H1 (cell line): ENCODE measurements around the gene ZBTB40. TPM values are rescaled to one million over a fixed set of nuclear protein-coding genes. Genes with fewer than 3 reads are reported as not detected.

Experiments used
- CTCF ChIA-PET: fragments of 300-600 bp; sonication (Branson Sonifier 250); formaldehyde crosslinking; loops from one replicate; lab custom pipeline; 2021; ENCODE audit not compliant: partially characterized antibody; lab: Charles Lee
- POLR2A ChIA-PET: fragments of 300-600 bp; sonication (Branson Sonifier 250); formaldehyde crosslinking; loops from one replicate; lab custom pipeline; 2021; ENCODE audit warnings: inconsistent platforms; ENCODE audit not compliant: partially characterized antibody; lab: Charles Lee
- DNase-seq, 2 experiments: peaks; one replicate each; pipeline versions ENCODE4 v3.0.0 to v3.0.0-alpha.2; 2010 to 2022; ENCODE audit warnings: low spot score in 2 of 2, low read depth in 1 of 2, mixed read lengths in 1 of 2
- FAIRE-seq: peaks from 2 replicates; lab custom pipeline; 2011; peaks lifted over from hg19 to GRCh38; lab: Jason Lieb, UNC
- H2AFZ ChIP-seq: 2 replicates; pipeline ENCODE4 v1.8.1; 2012; ENCODE audit warnings: low read length, inconsistent platforms
- H2AK5ac ChIP-seq: 2 replicates; pipeline ENCODE4 v1.6.1; 2013; ENCODE audit warnings: low read depth, low read length
- H2BK120ac ChIP-seq: replicated peaks from 2 replicates; pipeline ENCODE3; 2013; ENCODE audit warnings: low read depth, low read length, inconsistent platforms
- H2BK12ac ChIP-seq: 2 replicates; pipeline ENCODE4 v1.6.1; 2013; ENCODE audit warnings: low read depth, low read length
- H2BK15ac ChIP-seq: 2 replicates; pipeline ENCODE4 v1.6.1; 2013; ENCODE audit warnings: low read length
- H2BK20ac ChIP-seq: 2 replicates; pipeline ENCODE4 v1.6.1; 2013; ENCODE audit warnings: low read length
- H2BK5ac ChIP-seq: 2 replicates; pipeline ENCODE4 v1.6.1; 2013; ENCODE audit warnings: low read depth, low read length
- H3K14ac ChIP-seq: 2 replicates; pipeline ENCODE4 v1.6.1; 2013; ENCODE audit warnings: inconsistent platforms; ENCODE audit not compliant: insufficient read length
- H3K18ac ChIP-seq: 2 replicates; pipeline ENCODE4 v1.6.1; 2013; ENCODE audit warnings: low read length; ENCODE audit errors: extremely low read depth
- H3K23ac ChIP-seq: 2 replicates; pipeline ENCODE4 v1.6.1; 2013; ENCODE audit warnings: inconsistent platforms; ENCODE audit not compliant: insufficient read length
- H3K23me2 ChIP-seq: 2 replicates; pipeline ENCODE4 v1.6.1; 2013; ENCODE audit warnings: low read depth, low read length
- H3K27ac ChIP-seq: 2 replicates; pipeline ENCODE4 v1.6.1; 2011; ENCODE audit warnings: low read depth, low read length, inconsistent platforms
- H3K27me3 ChIP-seq, 4 experiments: replicated peaks in 1 of 4; 1 replicate in 1 of 4; 2 replicates in 3 of 4; pipeline versions ENCODE4 v1.6.1 to v1.8.1; 2011 to 2013; ENCODE audit warnings: low read length in 3 of 4, mild to moderate bottlenecking in 3 of 4, inconsistent platforms in 2 of 4, mixed read lengths in 2 of 4, moderate library complexity in 1 of 4; ENCODE audit not compliant: control insufficient read depth in 3 of 4, insufficient read depth in 3 of 4; ENCODE audit errors: extremely low read depth in 1 of 4
- H3K36me3 ChIP-seq, 4 experiments: 2 replicates each; pipeline versions ENCODE4 v1.6.1 to v1.8.1; 2011 to 2013; ENCODE audit warnings: mild to moderate bottlenecking in 4 of 4, low read length in 3 of 4, moderate library complexity in 2 of 4, control low read depth in 1 of 4, inconsistent platforms in 1 of 4; ENCODE audit not compliant: insufficient read depth in 4 of 4, control insufficient read depth in 2 of 4
- H3K4ac ChIP-seq: replicated peaks from 2 replicates; pipeline ENCODE3; 2013; ENCODE audit warnings: low read length, low read depth, mixed read lengths, inconsistent platforms; ENCODE audit not compliant: insufficient read length
- H3K4me1 ChIP-seq, 4 experiments: replicated peaks in 1 of 4; 1 replicate in 1 of 4; 2 replicates in 3 of 4; pipeline versions ENCODE4 v1.6.1 to v1.8.1; 2011 to 2013; ENCODE audit warnings: low read length in 3 of 4, inconsistent platforms in 2 of 4, mixed read lengths in 1 of 4; ENCODE audit not compliant: insufficient read depth in 4 of 4, control insufficient read depth in 3 of 4
- H3K4me2 ChIP-seq, 2 experiments: 2 replicates each; pipeline versions ENCODE4 v1.6.1 to v1.8.1; 2011 to 2013; ENCODE audit warnings: low read depth in 2 of 2, low read length in 2 of 2, control low read depth in 1 of 2, inconsistent platforms in 1 of 2, mild to moderate bottlenecking in 1 of 2; ENCODE audit not compliant: insufficient read depth in 1 of 2
- H3K4me3 ChIP-seq, 4 experiments: fragments of 200-600, 300-600 bp in 1 of 4; sonication (generic), shearing (Covaris generic), sonication (Bioruptor Twin) in 1 of 4; 2 replicates each; pipeline versions ENCODE4 v1.5.1 to v1.8.1; 2011 to 2016; ENCODE audit warnings: low read length in 4 of 4, low read depth in 3 of 4, control low read depth in 2 of 4, inconsistent platforms in 2 of 4, mild to moderate bottlenecking in 2 of 4, mixed read lengths in 1 of 4, moderate library complexity in 1 of 4; ENCODE audit not compliant: insufficient read depth in 2 of 4; ENCODE audit errors: extremely low read depth in 1 of 4
- H3K56ac ChIP-seq: replicated peaks from 2 replicates; pipeline ENCODE3; 2013; ENCODE audit warnings: low read depth, mild to moderate bottlenecking, mixed read lengths, low read length, inconsistent platforms; ENCODE audit not compliant: insufficient read length
- H3K79me1 ChIP-seq: 2 replicates; pipeline ENCODE4 v1.6.1; 2013; ENCODE audit warnings: low read depth, low read length, control low read depth
- H3K79me2 ChIP-seq, 2 experiments: 2 replicates each; pipeline versions ENCODE4 v1.6.1 to v1.8.1; 2012 to 2013; ENCODE audit warnings: low read length in 2 of 2, mild to moderate bottlenecking in 2 of 2, inconsistent platforms in 1 of 2; ENCODE audit not compliant: insufficient read depth in 2 of 2, control insufficient read depth in 1 of 2
- H3K9ac ChIP-seq, 4 experiments: replicated peaks in 1 of 4; 1 replicate in 1 of 4; 2 replicates in 3 of 4; pipeline versions ENCODE4 v1.6.1 to v1.8.1; 2011 to 2013; ENCODE audit warnings: low read depth in 3 of 4, low read length in 3 of 4, control low read depth in 2 of 4, mild to moderate bottlenecking in 2 of 4, moderate library complexity in 2 of 4, inconsistent platforms in 1 of 4; ENCODE audit errors: extremely low read depth in 1 of 4
- H3K9me3 ChIP-seq, 2 experiments: 2 replicates each; pipeline versions ENCODE4 v1.6.1 to v1.8.1; 2012 to 2013; ENCODE audit warnings: mild to moderate bottlenecking in 2 of 2, moderate library complexity in 2 of 2, control low read depth in 1 of 2, inconsistent platforms in 1 of 2, low read depth in 1 of 2, low read length in 1 of 2, mixed read lengths in 1 of 2; ENCODE audit not compliant: insufficient read depth in 2 of 2
- H4K20me1 ChIP-seq, 2 experiments: replicated peaks in 1 of 2; 2 replicates each; pipeline versions ENCODE3 to v1.8.1; 2011 to 2013; ENCODE audit warnings: inconsistent platforms in 2 of 2, low read length in 2 of 2, mild to moderate bottlenecking in 1 of 2; ENCODE audit not compliant: insufficient read depth in 2 of 2, control insufficient read depth in 1 of 2
- H4K5ac ChIP-seq: 2 replicates; pipeline ENCODE4 v1.6.1; 2013; ENCODE audit warnings: low read length, low read depth, mixed read lengths, inconsistent platforms; ENCODE audit not compliant: insufficient read length
- H4K8ac ChIP-seq: 2 replicates; pipeline ENCODE4 v1.8.0; 2013; ENCODE audit warnings: mild to moderate bottlenecking, moderate library complexity, low read length, inconsistent platforms; ENCODE audit not compliant: insufficient read depth; ENCODE audit errors: extremely low read depth
- H4K91ac ChIP-seq: replicated peaks from 2 replicates; pipeline ENCODE3; 2013; ENCODE audit warnings: low read length, mixed read lengths, inconsistent platforms; ENCODE audit not compliant: insufficient read length
- TAF1 ChIP-seq: IDR thresholded peaks from 2 replicates; pipeline ENCODE4 v1.6.1; 2011; ENCODE audit warnings: mild to moderate bottlenecking, low read depth, low read length
- WGBS, 2 experiments: shearing (Covaris generic) in 1 of 2; methylation state at CpG; one replicate each; pipeline versions ENCODE4 v1.1.6 to v1.1.7; 2013 to 2015; ENCODE audit warnings: low lambda C conversion rate in 2 of 2, mixed read lengths in 2 of 2, inconsistent platforms in 1 of 2, low coverage in 1 of 2, missing lambda C conversion rate in 1 of 2; ENCODE audit not compliant: insufficient replicate concordance in 2 of 2, insufficient coverage in 1 of 2, insufficient read length in 1 of 2; ENCODE audit errors: extremely low coverage in 1 of 2, missing lambda C conversion rate in 1 of 2; 5-methylcytosine and 5-hydroxymethylcytosine counted together
- polyA plus RNA-seq, 7 experiments: library from polyadenylated mRNA; depleted of rRNA in 3 of 7; stranded (reverse) in 5 of 7; unstranded in 2 of 7; fragments of >200 nt in 5 of 7; fragments of 200-250 nt in 2 of 7; gene quantifications; 1 replicate in 5 of 7; 2 replicates in 1 of 7; 4 replicates in 1 of 7; pipeline versions ENCODE4 v1.2.1 to v1.2.3, GENCODE V29; 2011 to 2013; ENCODE audit warnings: missing spikeins in 2 of 7, mixed read lengths in 2 of 7
- total RNA-seq: library from RNA; stranded (reverse); fragmentation: NEBNext Ultra II Directional; extraction: Animal tissue kit (Norgen Biotek cat#: 25700); gene quantifications from 2 replicates; pipeline ENCODE4 v1.2.1, GENCODE V29; 2021

ZBTB40 gene
- total and polyA plus RNA-seq, 2 of the 8 experiments (the other 6 are each of a cell fraction or from before 2014, with no cell fraction given) = 3.1 to 19.3 TPM

DNA sequence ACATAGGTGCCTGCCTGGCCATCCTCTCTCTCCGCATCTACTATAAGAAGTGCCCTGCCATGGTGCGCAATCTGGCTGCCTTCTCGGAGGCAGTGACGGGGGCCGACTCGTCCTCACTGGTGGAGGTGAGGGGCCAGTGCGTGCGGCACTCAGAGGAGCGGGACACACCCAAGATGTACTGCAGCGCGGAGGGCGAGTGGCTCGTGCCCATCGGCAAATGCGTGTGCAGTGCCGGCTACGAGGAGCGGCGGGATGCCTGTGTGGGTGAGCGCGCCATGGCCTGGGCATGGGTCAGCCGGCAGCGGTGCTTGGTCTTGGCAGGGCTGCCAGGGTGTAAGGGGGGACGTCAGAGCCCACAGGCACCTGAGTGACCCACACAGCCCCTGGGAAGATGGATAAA, 125.0 kb downstream of the ZBTB40 start:
- no peak for TF ChIP-seq TAF1
- no peak overlapping the region for H2AK5ac ChIP-seq
- DNase-seq (no peak), FAIRE-seq (no peak)
- peaks cover 2 to 18% of the 10 kb centered on the region in 2 experiments for H4K20me1 ChIP-seq
- no peak overlapping the region for H2AFZ ChIP-seq
- H3K4ac ChIP-seq = no peak overlapping the region
- no peak overlapping the region for H3K18ac ChIP-seq
- H2BK120ac ChIP-seq = no peak overlapping the region
- peaks cover 0 to 8% of the 10 kb centered on the region in 2 experiments; a peak in 2 of 4 replicates for H3K79me2 ChIP-seq
- H3K23ac ChIP-seq = no peak overlapping the region
- 0 out of 2 replicates have a peak overlapping the region, but pooled peaks have one; percentile 9 for H2BK5ac ChIP-seq
- peaks cover 0 to 7% (median 1%) of the 10 kb centered on the region in 4 experiments; a peak in 3 of 7 replicates for H3K4me1 ChIP-seq
- 91% methylated on average over 23 of the region's 24 CpGs; no CpG with 5 or more reads in 1 of the 2 experiments for WGBS, 2 experiments
- H3K27ac ChIP-seq = no peak overlapping the region
- H3K27me3 ChIP-seq = no peaks in the 10 kb centered on the region
- H4K8ac ChIP-seq = peak overlapping the region; percentile 31; the same call in 1 of the 2 replicates
- H3K36me3 ChIP-seq = peaks cover 0 to 8% (median 0%) of the 10 kb centered on the region in 4 experiments; a peak in 1 of 8 replicates
- no peak overlapping the region for H4K5ac ChIP-seq
- H3K4me2 ChIP-seq = no peak overlapping the region; a peak in 1 of 4 replicates
- H3K4me3 ChIP-seq = no peak overlapping the region
- no peak overlapping the region for H2BK12ac ChIP-seq
- no peak overlapping the region for H3K9ac ChIP-seq
- no peak overlapping the region for H2BK15ac ChIP-seq
- no peak overlapping the region for H3K56ac ChIP-seq
- no peaks in the 10 kb centered on the region for H3K79me1 ChIP-seq
- no peak overlapping the region for H3K14ac ChIP-seq
- CTCF ChIA-PET = interaction anchor here (1.0 to 1.7 kb wide), 2 partner anchors 34 to 66 kb away, joined by 6 read pairs; no protein-coding TSS in a partner anchor
- POLR2A ChIA-PET = interaction anchor here (1.2 kb wide), 1 partner anchor 9 kb away, joined by 3 read pairs; no protein-coding TSS in a partner anchor
- H4K91ac ChIP-seq = no peak overlapping the region
- H3K9me3 ChIP-seq = peaks cover 13 to 15% of the 10 kb centered on the region in 2 experiments
- H2BK20ac ChIP-seq = no peak overlapping the region
- H3K23me2 ChIP-seq = peaks cover 10% of the 10 kb centered on the region; the same call in 1 of the 2 replicates
